IMR-90 (cell line): Measurements from ENCODE around the gene TAF1A. TPM values are rescaled to one million over a fixed set of nuclear protein-coding genes. Genes with fewer than 3 reads are reported as not detected.
A peak's percentile ranks its signal among the peaks of the same experiment; 100 is the strongest.

Source experiments
- ATAC-seq: fragments of 200-7000 bp; cut with Tn5 transposase; 2 replicates; pipeline ENCODE4 v1.9.1; 2020; ENCODE audit warnings: low read depth, mild to moderate bottlenecking, moderate library complexity
- BruUV-seq: library from RNA; stranded (reverse); fragments of 400-500 nt; replicated peaks from 2 replicates; lab custom pipeline; 2021; lab: Mats Ljungman, UMichigan
- CTCF ChIA-PET: fragments of 300-600 bp; formaldehyde crosslinking; extraction: SDS; loops from one replicate; lab custom pipeline; 2021; ENCODE audit warnings: antibody characterized with exemption; lab: Yijun Ruan, JAX
- POLR2A ChIA-PET: fragments of 300-600 bp; sonication (Branson Sonifier 250); formaldehyde crosslinking; loops from one replicate; lab custom pipeline; 2022; ENCODE audit warnings: antibody characterized with exemption; ENCODE audit not compliant: unreplicated experiment; lab: Charles Lee
- DNase-seq: peaks from one replicate; pipeline ENCODE4 v3.0.0; 2013
- H2AFZ ChIP-seq: replicated peaks from 2 replicates; pipeline ENCODE3; 2013; ENCODE audit warnings: low read length, mild to moderate bottlenecking; ENCODE audit not compliant: poor library complexity
- H2AK5ac ChIP-seq: 2 replicates; pipeline ENCODE4 v1.6.1; 2013; ENCODE audit warnings: low read depth, low read length, inconsistent platforms
- H2AK9ac ChIP-seq: replicated peaks from 2 replicates; pipeline ENCODE3; 2013; ENCODE audit warnings: mild to moderate bottlenecking, low read depth, low read length, moderate library complexity; ENCODE audit not compliant: poor library complexity
- H2BK120ac ChIP-seq: 2 replicates; pipeline ENCODE4 v1.6.1; 2013; ENCODE audit warnings: low read depth, low read length, inconsistent platforms
- H2BK15ac ChIP-seq: 3 replicates; pipeline ENCODE4 v1.6.1; 2013; ENCODE audit warnings: low read depth, low read length, inconsistent platforms
- H2BK20ac ChIP-seq: 2 replicates; pipeline ENCODE4 v1.6.1; 2013; ENCODE audit warnings: low read depth, mild to moderate bottlenecking, inconsistent platforms, low read length, moderate library complexity
- H2BK5ac ChIP-seq: 2 replicates; pipeline ENCODE4 v1.6.1; 2013; ENCODE audit warnings: mild to moderate bottlenecking, low read depth, low read length, inconsistent platforms; ENCODE audit not compliant: poor library complexity, severe bottlenecking
- H3K14ac ChIP-seq: replicated peaks from 2 replicates; pipeline ENCODE4 v1.6.1; 2013; ENCODE audit warnings: low read depth, low read length, inconsistent platforms
- H3K18ac ChIP-seq: 2 replicates; pipeline ENCODE4 v1.6.1; 2013; ENCODE audit warnings: low read depth, low read length, control low read depth
- H3K23ac ChIP-seq: 2 replicates; pipeline ENCODE4 v1.6.1; 2013; ENCODE audit warnings: low read depth, low read length, inconsistent platforms
- H3K27ac ChIP-seq: 2 replicates; pipeline ENCODE4 v1.5.1; 2013; ENCODE audit warnings: mild to moderate bottlenecking, control low read depth, low read length; ENCODE audit not compliant: insufficient read depth
- H3K27me3 ChIP-seq: 2 replicates; pipeline ENCODE4 v1.6.1; 2013; ENCODE audit warnings: low read length; ENCODE audit not compliant: control insufficient read depth, insufficient read depth
- H3K36me3 ChIP-seq: 2 replicates; pipeline ENCODE4 v1.6.1; 2013; ENCODE audit warnings: low read length, mixed read lengths; ENCODE audit not compliant: control insufficient read depth, insufficient read depth
- H3K4ac ChIP-seq: 2 replicates; pipeline ENCODE4 v1.6.1; 2013; ENCODE audit warnings: low read depth, low read length, inconsistent platforms
- H3K4me1 ChIP-seq: 2 replicates; pipeline ENCODE4 v1.6.1; 2013; ENCODE audit warnings: low read length, mixed read lengths; ENCODE audit not compliant: control insufficient read depth, insufficient read depth
- H3K4me2 ChIP-seq: 2 replicates; pipeline ENCODE4 v1.6.1; 2013; ENCODE audit warnings: low read depth, mild to moderate bottlenecking, control low read depth, low read length, moderate library complexity
- H3K4me3 ChIP-seq: 2 replicates; pipeline ENCODE4 v1.5.1; 2013; ENCODE audit warnings: low read depth, mild to moderate bottlenecking, control low read depth, low read length, moderate library complexity; ENCODE audit not compliant: insufficient read depth
- H3K56ac ChIP-seq: 2 replicates; pipeline ENCODE4 v1.6.1; 2013; ENCODE audit warnings: low read length, inconsistent platforms; ENCODE audit not compliant: insufficient read depth; ENCODE audit errors: extremely low read depth
- H3K79me1 ChIP-seq, 2 experiments: 2 replicates each; pipeline ENCODE4 v1.6.1; 2013; ENCODE audit warnings: low read length in 2 of 2, inconsistent platforms in 1 of 2, low read depth in 1 of 2
- H3K9ac ChIP-seq: 2 replicates; pipeline ENCODE4 v1.6.1; 2013; ENCODE audit warnings: low read depth, low read length, control low read depth
- H3K9me1 ChIP-seq: 2 replicates; pipeline ENCODE4 v1.6.1; 2013; ENCODE audit warnings: low read length, inconsistent platforms; ENCODE audit not compliant: insufficient read depth
- H3K9me3 ChIP-seq: 2 replicates; pipeline ENCODE4 v1.6.1; 2013; ENCODE audit warnings: low read length; ENCODE audit not compliant: control insufficient read depth, insufficient read depth
- H4K20me1 ChIP-seq: 2 replicates; pipeline ENCODE4 v1.6.1; 2013; ENCODE audit warnings: low read length, inconsistent platforms; ENCODE audit not compliant: insufficient read depth
- H4K5ac ChIP-seq: 2 replicates; pipeline ENCODE4 v1.6.1; 2013; ENCODE audit warnings: mild to moderate bottlenecking, low read depth, low read length, control low read depth
- H4K8ac ChIP-seq, 2 experiments: 2 replicates each; pipeline ENCODE4 v1.6.1; 2013; ENCODE audit warnings: low read depth in 2 of 2, low read length in 2 of 2, control low read depth in 1 of 2, inconsistent platforms in 1 of 2
- H4K91ac ChIP-seq: 2 replicates; pipeline ENCODE4 v1.6.1; 2013; ENCODE audit warnings: low read depth, low read length, inconsistent platforms; ENCODE audit not compliant: insufficient read depth
- CEBPB ChIP-seq: IDR thresholded peaks from 2 replicates; pipeline ENCODE4 v1.6.1; 2012; ENCODE audit warnings: low read depth, low read length, improper control_type of control experiment
- CHD1 ChIP-seq: IDR thresholded peaks from 2 replicates; pipeline ENCODE4 v1.6.1; 2012; ENCODE audit warnings: low read depth, low read length, improper control_type of control experiment
- FOS ChIP-seq: fragments of 150-350 bp; IDR thresholded peaks from 2 replicates; pipeline ENCODE4 v1.6.1; 2016; ENCODE audit warnings: low read depth, low read length
- MAFK ChIP-seq: IDR thresholded peaks from 2 replicates; pipeline ENCODE4 v1.6.1; 2012; ENCODE audit warnings: low read depth, low read length, improper control_type of control experiment
- MXI1 ChIP-seq: IDR thresholded peaks from 2 replicates; pipeline ENCODE4 v1.6.1; 2012; ENCODE audit warnings: low read depth, mild to moderate bottlenecking, low read length, moderate library complexity, borderline replicate concordance
- NFE2L2 ChIP-seq: fragments of 150-350 bp; IDR thresholded peaks from 2 replicates; pipeline ENCODE4 v1.6.1; 2016; ENCODE audit warnings: low read depth, mild to moderate bottlenecking, low read length
- WGBS, 2 experiments: methylation state at CpG; one replicate each; pipeline versions ENCODE4 v1.1.5 to v1.1.7; 2013; ENCODE audit warnings: missing lambda C conversion rate in 2 of 2; ENCODE audit not compliant: insufficient read length in 1 of 2; ENCODE audit errors: extremely low coverage in 2 of 2; 5-methylcytosine and 5-hydroxymethylcytosine counted together
- dilution Hi-C: fragments of 300-500 bp; cut with HindIII; formaldehyde crosslinking; loops from one replicate; pipeline ENCODE4 v1.14.3; 2018; ENCODE audit warnings: low sequenced_read_pairs; ENCODE audit not compliant: unreplicated experiment
- in situ Hi-C: fragments of 300-500 bp; cut with MboI; formaldehyde crosslinking; loops from 3 replicates; pipeline ENCODE4 v1.14.3; 2019; ENCODE audit warnings: low sequenced_read_pairs, inconsistent platforms, mixed read lengths
- intact Hi-C: fragments of 100-400 bp; cut with micrococcal nuclease; formaldehyde crosslinking; loops from 2 replicates; pipeline ENCODE4 v1.10.0; 2022
- polyA plus RNA-seq, 3 experiments: library from polyadenylated mRNA; depleted of rRNA; stranded (reverse); fragments of >200 nt; gene quantifications; 2 replicates each; pipeline ENCODE4 v1.2.3, GENCODE V29; 2012; ENCODE audit warnings: low replicate concordance in 1 of 3
- total RNA-seq: library from RNA; depleted of rRNA; stranded (reverse); fragments of >200 nt; gene quantifications from 2 replicates; pipeline ENCODE4 v1.2.3, GENCODE V29; 2012

The TAF1A gene
- total and polyA plus RNA-seq, 2 of the 4 experiments (the other 2 are of a cell fraction) = 3.8 to 5.4 TPM

DNA sequence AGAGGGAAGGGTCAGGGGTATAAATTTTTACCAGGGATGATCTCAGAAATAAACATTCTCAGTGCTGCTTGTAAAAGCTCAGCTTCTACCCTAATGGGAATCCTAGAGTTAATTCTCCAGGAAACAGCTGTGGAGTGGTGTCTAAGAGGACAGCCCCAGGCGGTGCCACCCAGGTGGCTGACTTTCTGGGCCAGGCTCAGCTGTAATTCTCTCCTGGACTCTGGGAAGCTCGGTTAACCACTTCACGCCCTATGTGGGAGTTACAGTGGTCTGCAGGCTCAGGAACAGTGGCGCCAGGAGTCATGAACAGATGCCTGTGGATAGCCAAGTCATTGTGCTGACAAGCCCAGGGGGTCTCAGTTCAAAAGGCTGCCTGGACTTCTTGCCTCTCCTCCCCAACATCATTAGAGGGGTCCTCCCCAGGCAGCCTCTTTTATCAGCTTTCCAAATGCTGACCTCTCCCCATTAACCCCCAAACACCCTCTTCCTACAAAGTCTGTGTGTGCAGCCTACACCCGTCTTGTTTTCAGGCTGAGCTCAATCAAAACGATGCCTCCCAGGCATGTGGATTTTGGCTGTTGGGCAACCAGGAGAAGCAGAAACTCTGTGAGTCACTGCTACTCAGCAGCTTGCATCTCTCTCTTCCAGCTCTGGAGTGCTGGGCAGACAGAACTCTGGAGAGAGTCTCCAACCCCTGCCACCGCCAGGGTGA lies 43.0 kb downstream of the TAF1A start:
- peak overlapping the region; percentile 61 for H2AFZ ChIP-seq
- 7% methylated on average over 3 of the region's 7 CpGs; no CpG with 5 or more reads in 1 of the 2 experiments for WGBS, 2 experiments
- H3K9ac ChIP-seq = no peak overlapping the region

More for the DNA sequence above, 43.0 kb downstream of the TAF1A start:
- Histone ChIP-seq H3K4me3 (no peak overlapping the region), H3K9me1 (no peaks in the 10 kb centered on the region), H4K91ac (no peak overlapping the region), H3K4me2 (peak overlapping the region; percentile 42; the same call in 1 of the 2 replicates), H3K14ac (no peak overlapping the region), H4K20me1 (no peaks in the 10 kb centered on the region), H3K56ac (no peak overlapping the region), H2BK120ac (no peak overlapping the region), H3K9me3 (no peaks in the 10 kb centered on the region), H2BK20ac (no peak overlapping the region), H3K79me1 (no peaks in the 10 kb centered on the region), H4K5ac (no peak overlapping the region), H2AK9ac (peak overlapping the region; percentile 66), H2AK5ac (no peak overlapping the region), H2BK5ac (no peak overlapping the region), H4K8ac (no peak overlapping the region), H3K36me3 (no peaks in the 10 kb centered on the region), H3K23ac (no peak overlapping the region), H2BK15ac (no peak overlapping the region), H3K27me3 (no peaks in the 10 kb centered on the region), H3K4me1 (peaks cover 5% of the 10 kb centered on the region; the same call in 1 of the 2 replicates), H3K18ac (no peak overlapping the region), H3K4ac (no peak overlapping the region), H3K27ac (peak overlapping the region; percentile 27; the same call in 1 of the 2 replicates)
- in situ Hi-C loops = no loop called here
- dilution Hi-C loops = no loop called here
- POLR2A ChIA-PET = no interaction called here
- peak; percentile 83 for DNase-seq
- intact Hi-C loops = loop anchor here (2.0 kb wide), 1 partner anchor 72 kb away; the partner anchor contains the start of gene MIA3
- CTCF ChIA-PET = interaction anchor here (0.9 to 1.5 kb wide), 2 partner anchors 12 to 17 kb away, joined by 4 to 7 read pairs; no protein-coding TSS in a partner anchor
- ATAC-seq = peak; percentile 95
- TF ChIP-seq NFE2L2 (peak; percentile 56; the same call in 1 of the 2 replicates), FOS (peak; percentile 52; the same call in 1 of the 2 replicates), MXI1 (0 out of 2 replicates have a peak, but pooled peaks have one; percentile 35), CEBPB (peak; percentile 97), CHD1 (no peak), MAFK (peak; percentile 33; the same call in 1 of the 2 replicates)
- BruUV-seq = no TSS peak
